IPS-18a (cell line): ENCODE measurements around the gene OLFML1.

Source experiments
- H3K27ac ChIP-seq: one replicate; pipeline ENCODE4 v1.5.1; 2013; ENCODE audit warnings: low read length
- H3K27me3 ChIP-seq: one replicate; pipeline ENCODE4 v1.6.1; 2013; ENCODE audit warnings: mild to moderate bottlenecking, low read length; ENCODE audit not compliant: control insufficient read depth, insufficient read depth
- H3K36me3 ChIP-seq: one replicate; pipeline ENCODE4 v1.6.1; 2013; ENCODE audit warnings: low read depth, low read length; ENCODE audit not compliant: control insufficient read depth
- H3K4me1 ChIP-seq: one replicate; pipeline ENCODE4 v1.6.1; 2013; ENCODE audit warnings: low read depth, low read length; ENCODE audit not compliant: control insufficient read depth
- H3K4me3 ChIP-seq: one replicate; pipeline ENCODE4 v1.5.1; 2013; ENCODE audit warnings: low read length
- H3K9ac ChIP-seq: one replicate; pipeline ENCODE4 v1.6.1; 2013; ENCODE audit warnings: mild to moderate bottlenecking, low read length, moderate library complexity
- H3K9me3 ChIP-seq: one replicate; pipeline ENCODE4 v1.6.1; 2013; ENCODE audit warnings: low read depth, low read length; ENCODE audit not compliant: control insufficient read depth

OLFML1 gene

DNA sequence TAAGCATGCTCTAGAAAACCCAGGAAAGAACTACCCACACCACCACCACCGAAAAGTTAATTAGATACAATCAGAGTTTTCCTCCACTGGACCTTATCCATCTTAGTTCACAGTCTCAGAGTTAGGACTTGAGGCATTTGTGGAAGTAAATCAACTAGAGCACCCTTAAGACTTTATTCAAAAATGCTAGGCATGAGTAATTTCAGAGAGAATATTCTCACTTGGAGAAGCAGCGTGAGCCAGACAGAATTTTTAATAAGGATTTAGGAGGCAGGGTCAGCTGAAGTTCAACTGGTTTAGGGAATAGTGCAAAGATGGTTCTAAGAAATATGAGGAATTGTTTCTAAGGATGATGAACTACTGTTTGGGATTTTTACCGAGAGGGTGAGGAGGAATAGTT, 1.2 kb upstream of the OLFML1 start:
- no peak overlapping the region for H3K9ac ChIP-seq
- H3K4me1 ChIP-seq = peaks cover 6% of the 10 kb centered on the region
- no peak overlapping the region for H3K27ac ChIP-seq
- H3K4me3 ChIP-seq = no peak overlapping the region
- no peaks in the 10 kb centered on the region for H3K27me3 ChIP-seq
- H3K36me3 ChIP-seq = no peaks in the 10 kb centered on the region
- H3K9me3 ChIP-seq = no peaks in the 10 kb centered on the region

DNA sequence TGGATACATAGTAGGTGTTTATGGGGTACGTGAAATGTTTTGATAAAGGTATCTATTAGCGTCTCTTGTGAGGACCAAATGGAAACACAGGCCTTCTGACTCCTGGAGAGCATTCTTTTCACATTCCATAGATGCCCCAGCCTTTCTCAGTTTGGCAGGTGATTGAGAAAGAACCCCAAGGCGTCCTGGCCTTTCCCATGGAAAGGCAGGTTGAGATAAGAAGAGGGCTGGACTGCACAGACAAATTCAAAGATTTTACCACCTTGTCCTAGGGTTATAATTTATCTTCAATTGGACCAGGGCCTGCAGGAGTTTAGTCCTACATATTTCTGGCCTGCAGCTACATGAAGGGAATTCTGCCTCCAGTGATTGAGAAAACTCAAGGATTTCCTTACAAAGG, 661 bp upstream of the OLFML1 start:
- Histone ChIP-seq H3K9ac (no peak overlapping the region), H3K36me3 (no peaks in the 10 kb centered on the region), H3K9me3 (no peaks in the 10 kb centered on the region), H3K27ac (no peak overlapping the region), H3K4me3 (no peak overlapping the region), H3K27me3 (no peaks in the 10 kb centered on the region), H3K4me1 (peaks cover 6% of the 10 kb centered on the region)

DNA sequence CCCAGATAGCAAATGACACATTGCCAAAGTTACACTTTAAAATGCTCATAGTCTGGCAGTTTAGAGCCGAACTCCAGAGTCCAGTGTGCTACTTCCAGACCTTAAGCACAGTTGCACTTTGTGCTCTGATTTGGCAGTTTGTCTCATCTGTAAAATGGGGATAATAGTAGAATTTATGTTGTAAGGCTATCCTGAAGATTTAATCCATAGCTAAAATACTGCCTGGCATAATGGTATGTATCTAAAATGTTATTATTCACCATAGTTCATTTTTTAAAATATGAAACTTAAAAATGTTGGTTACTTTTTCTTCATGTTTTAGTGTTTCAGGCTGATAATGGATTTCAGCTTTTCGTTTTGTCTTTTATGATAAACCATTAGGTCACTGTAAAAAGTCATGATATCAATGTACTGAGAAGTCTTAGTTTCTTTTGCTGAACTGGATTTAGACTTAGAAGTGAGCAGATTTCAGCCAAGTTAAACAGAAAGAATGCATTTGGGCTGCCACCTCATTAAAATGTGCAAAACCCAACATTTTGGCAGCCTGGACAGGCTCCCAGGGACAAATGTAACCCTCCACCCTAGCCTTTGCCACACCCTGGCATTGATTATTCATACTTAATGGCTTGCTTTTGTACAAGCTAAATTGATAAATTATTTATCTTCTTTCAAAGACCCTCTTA, 933 bp downstream of the OLFML1 start:
- Histone ChIP-seq H3K27me3 (no peaks in the 10 kb centered on the region), H3K27ac (no peak overlapping the region), H3K36me3 (no peaks in the 10 kb centered on the region), H3K9ac (no peak overlapping the region), H3K4me1 (peaks cover 7% of the 10 kb centered on the region), H3K4me3 (no peak overlapping the region), H3K9me3 (no peaks in the 10 kb centered on the region)

DNA sequence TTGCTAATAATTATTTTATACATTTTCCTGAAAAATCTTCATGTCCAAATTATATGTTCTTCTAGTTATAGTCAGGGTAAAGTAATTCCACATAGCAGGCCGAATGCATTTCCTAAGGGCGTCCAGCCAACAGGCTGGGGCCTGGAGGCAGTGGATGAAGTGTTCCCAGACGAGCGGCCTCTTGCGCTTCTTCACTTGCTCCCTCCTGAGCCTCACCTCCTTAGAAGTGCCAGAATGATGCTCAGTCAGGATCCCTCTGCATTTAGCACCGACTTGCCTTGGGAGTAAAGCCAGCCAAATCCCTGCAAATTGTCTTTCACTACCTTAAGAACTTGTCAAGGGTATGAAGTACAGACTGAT, 1.5 kb downstream of the OLFML1 start:
- no peaks in the 10 kb centered on the region for H3K27me3 ChIP-seq
- H3K27ac ChIP-seq = no peak overlapping the region
- H3K36me3 ChIP-seq = no peaks in the 10 kb centered on the region
- no peak overlapping the region for H3K4me3 ChIP-seq
- no peaks in the 10 kb centered on the region for H3K9me3 ChIP-seq
- peaks cover 11% of the 10 kb centered on the region for H3K4me1 ChIP-seq
- no peak overlapping the region for H3K9ac ChIP-seq

DNA sequence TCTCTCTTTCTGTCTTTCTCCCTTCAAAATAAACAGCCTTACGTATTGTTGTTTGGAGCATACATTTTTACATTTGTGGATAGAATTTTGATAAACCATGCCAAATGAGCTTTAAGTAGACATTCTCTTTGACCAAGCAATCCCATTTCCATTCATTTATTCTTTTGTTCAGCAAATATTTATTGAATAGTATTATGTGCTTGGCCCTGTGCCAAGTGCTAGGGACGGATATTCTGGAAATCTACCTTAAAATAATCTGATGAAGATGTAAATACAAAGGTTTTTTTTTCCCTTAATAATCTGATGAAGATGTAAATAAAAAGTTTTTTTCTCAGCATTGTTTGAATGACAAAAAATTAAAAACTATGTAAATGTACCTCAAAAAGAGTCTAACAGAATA, 2.1 kb downstream of the OLFML1 start:
- Histone ChIP-seq H3K9me3 (no peaks in the 10 kb centered on the region), H3K9ac (no peak overlapping the region), H3K4me1 (peaks cover 11% of the 10 kb centered on the region), H3K4me3 (no peak overlapping the region), H3K27ac (no peak overlapping the region), H3K36me3 (no peaks in the 10 kb centered on the region), H3K27me3 (no peaks in the 10 kb centered on the region)

DNA sequence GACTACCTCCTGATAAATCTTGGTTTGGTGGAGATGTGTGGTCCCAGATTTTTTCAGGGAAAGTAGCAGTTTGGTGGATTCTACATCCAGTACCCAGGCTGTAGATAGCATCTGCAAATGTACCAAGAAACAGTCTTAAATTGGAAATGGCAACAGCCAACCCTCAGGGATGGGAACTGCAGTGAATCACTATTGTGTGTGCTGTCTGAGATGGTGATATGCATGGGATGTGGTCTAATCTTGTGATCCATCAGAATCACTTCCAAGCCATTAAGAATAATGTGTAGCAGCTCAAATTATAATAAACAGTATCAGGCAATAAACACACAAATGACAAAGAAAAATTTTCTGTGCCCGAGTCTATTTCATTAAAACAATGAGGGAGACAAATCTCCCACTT, 3.4 kb downstream of the OLFML1 start:
- Histone ChIP-seq H3K36me3 (no peaks in the 10 kb centered on the region), H3K27ac (no peak overlapping the region), H3K4me3 (no peak overlapping the region), H3K9ac (no peak overlapping the region), H3K27me3 (no peaks in the 10 kb centered on the region), H3K9me3 (no peaks in the 10 kb centered on the region), H3K4me1 (peaks cover 11% of the 10 kb centered on the region)

DNA sequence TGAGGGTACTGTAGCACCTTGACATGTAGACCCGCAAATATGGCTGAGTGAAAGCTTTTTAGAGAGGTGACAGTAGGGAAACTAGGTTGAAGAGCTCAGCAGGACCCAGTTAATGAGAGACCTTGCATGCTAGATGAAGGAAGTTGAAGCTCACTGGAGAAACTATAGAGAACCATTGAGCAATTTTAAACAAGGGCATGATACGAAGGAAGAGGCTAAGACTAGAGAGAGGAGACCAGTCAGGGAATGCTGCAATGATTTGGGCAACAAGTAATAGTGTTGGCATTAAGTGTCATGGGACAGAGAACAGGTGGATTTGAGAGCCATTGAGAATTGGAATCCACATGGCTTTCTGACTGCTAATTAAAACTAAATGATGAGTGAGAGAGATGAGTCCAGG, 4.1 kb downstream of the OLFML1 start:
- Histone ChIP-seq H3K9me3 (no peaks in the 10 kb centered on the region), H3K9ac (no peak overlapping the region)

DNA sequence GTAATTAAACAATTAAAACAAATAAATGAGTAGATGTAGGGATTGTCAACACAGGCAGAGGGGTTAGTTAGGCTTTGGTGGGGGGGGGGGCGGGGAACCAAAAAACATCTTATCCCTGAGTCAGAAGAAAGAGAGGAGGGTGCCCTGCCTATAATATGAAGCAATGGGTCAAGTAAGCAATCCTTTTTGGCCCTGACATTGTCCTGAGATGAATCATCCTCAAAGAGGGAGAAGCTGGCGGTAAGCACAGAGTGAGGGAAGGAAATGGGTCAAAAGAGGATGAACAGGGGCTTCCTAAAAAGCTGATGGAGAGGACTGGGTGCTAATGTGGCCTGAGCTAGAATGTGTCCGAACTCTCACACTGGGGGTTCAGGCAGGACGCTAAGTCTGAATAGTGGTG, 4.7 kb downstream of the OLFML1 start:
- no peaks in the 10 kb centered on the region for H3K36me3 ChIP-seq
- H3K9ac ChIP-seq = no peak overlapping the region
- H3K27ac ChIP-seq = no peak overlapping the region
- no peaks in the 10 kb centered on the region for H3K9me3 ChIP-seq
- H3K4me3 ChIP-seq = no peak overlapping the region
- H3K27me3 ChIP-seq = no peaks in the 10 kb centered on the region
- peaks cover 6% of the 10 kb centered on the region for H3K4me1 ChIP-seq

More for the DNA sequence above, 4.1 kb downstream of the OLFML1 start:
- no peaks in the 10 kb centered on the region for H3K36me3 ChIP-seq
- H3K4me3 ChIP-seq = no peak overlapping the region
- peaks cover 11% of the 10 kb centered on the region for H3K4me1 ChIP-seq
- H3K27me3 ChIP-seq = no peaks in the 10 kb centered on the region
- no peak overlapping the region for H3K27ac ChIP-seq

DNA sequence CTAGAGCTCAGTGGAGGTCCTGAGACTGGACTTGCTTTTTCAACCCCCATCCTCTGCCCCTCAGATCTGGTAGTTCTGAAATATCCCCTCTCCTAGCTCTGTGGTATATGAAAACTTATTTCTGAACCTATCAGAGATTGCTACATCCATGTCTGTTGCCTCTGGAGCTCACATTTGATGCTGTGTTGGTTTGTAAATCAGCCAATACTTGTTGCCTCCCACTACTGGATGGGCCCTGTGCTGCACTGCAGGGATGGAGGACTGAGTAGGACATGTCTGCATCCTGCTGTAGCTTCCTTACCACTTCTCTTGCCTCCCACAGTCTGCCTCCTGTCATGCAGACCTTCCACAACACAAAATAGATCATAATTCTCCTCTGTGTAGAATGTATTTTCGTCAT, 5.2 kb downstream of the OLFML1 start:
- Histone ChIP-seq H3K4me3 (no peak overlapping the region), H3K4me1 (peaks cover 5% of the 10 kb centered on the region), H3K27ac (no peak overlapping the region), H3K9me3 (no peaks in the 10 kb centered on the region), H3K9ac (no peak overlapping the region), H3K27me3 (no peaks in the 10 kb centered on the region), H3K36me3 (no peaks in the 10 kb centered on the region)

DNA sequence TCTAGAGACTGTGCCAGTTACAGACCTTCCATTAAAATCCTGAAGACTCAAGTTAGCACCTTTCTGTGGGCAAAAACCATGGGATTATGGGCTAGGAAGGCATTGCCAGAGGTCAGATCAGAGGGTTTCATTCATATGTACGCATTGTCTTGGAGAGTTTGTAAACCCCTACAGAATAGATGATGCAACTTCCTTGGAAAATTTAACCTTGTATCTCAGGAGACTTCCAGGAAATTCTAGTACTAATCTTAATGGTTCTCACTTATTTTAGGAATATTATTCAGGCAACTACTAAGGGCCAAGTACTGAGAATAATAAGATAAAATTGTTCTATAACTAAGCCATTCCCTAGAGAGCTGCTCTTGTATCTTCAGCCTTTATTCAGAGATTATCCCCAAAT, 6.9 kb downstream of the OLFML1 start:
- Histone ChIP-seq H3K27ac (no peak overlapping the region), H3K9me3 (no peaks in the 10 kb centered on the region), H3K9ac (no peak overlapping the region), H3K4me1 (peaks cover 5% of the 10 kb centered on the region), H3K27me3 (no peaks in the 10 kb centered on the region), H3K36me3 (no peaks in the 10 kb centered on the region), H3K4me3 (no peak overlapping the region)

DNA sequence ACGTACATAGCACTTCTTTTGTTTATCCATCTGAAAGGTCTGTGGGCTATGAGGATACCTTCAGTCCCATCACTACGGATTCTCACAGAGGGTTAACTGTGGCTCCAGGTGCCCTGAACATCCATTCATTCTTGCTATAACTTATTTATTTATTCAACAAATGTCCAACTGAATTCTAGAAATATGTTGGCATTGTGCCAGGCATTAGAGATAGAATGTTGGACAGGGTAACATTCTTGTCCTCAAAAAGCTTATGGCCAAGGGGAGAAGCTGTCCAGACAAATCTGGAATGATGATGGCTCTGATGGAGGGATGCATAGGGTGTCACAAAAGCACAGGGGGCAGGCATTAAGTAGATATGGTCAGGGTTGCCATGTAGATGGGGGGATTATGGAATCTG, 8.4 kb downstream of the OLFML1 start:
- H3K4me3 ChIP-seq = no peak overlapping the region
- H3K9ac ChIP-seq = no peak overlapping the region
- no peaks in the 10 kb centered on the region for H3K36me3 ChIP-seq
- H3K4me1 ChIP-seq = peaks cover 7% of the 10 kb centered on the region
- H3K27me3 ChIP-seq = no peaks in the 10 kb centered on the region
- no peaks in the 10 kb centered on the region for H3K9me3 ChIP-seq
- no peak overlapping the region for H3K27ac ChIP-seq

DNA sequence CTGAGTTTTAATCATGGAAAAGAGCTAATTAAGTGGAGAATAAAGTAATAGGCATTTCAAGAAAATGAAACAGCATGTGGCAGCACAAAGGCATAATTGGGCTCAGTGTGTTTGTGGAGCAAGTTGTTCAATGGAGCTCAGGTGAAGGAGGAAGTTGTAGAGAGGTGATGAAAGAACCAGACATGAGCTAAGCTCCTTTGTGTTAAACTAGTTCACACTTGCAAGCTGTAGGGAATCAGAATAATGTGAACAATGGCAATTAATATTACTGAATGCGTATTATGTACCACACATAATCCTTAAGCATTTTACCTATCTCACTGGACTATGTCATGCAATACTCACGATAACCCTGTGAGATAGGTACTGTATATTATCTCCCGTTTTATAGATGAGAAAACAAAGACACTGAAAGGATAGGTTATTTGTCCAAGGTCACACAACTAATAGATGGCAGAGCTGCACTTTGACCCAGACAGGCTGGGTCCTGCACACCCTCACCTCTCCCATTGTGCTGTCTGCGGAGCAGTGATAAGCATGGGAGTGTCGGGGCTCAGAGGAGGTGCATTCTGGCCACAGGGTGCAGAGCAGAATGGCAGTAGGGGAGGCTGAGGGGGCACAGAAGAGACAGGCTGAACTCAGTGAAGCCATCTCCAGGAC, 8.9 kb downstream of the OLFML1 start:
- Histone ChIP-seq H3K9me3 (no peaks in the 10 kb centered on the region), H3K27ac (no peak overlapping the region), H3K4me3 (no peak overlapping the region), H3K27me3 (no peaks in the 10 kb centered on the region), H3K9ac (no peak overlapping the region), H3K4me1 (peaks cover 11% of the 10 kb centered on the region), H3K36me3 (no peaks in the 10 kb centered on the region)
